Measurements from ENCODE around the gene ZNF135. TPM values are rescaled to one million over a fixed set of nuclear protein-coding genes. Genes with fewer than 3 reads are reported as not detected.

The ZNF135 gene
- polyA plus RNA-seq, 4 donors: 0.67 to 6.2 (median 1.4) TPM

GRCh38 chr19:58091251-58091995 lies 32.3 kb downstream of the ZNF135 start:
- Histone ChIP-seq H3K4me3 (ENCODE audit: low read depth in 1 of 3, low read length in 3 of 3) (no peak overlapping the region), H3K36me3 (ENCODE audit: control insufficient read depth in 3 of 3, insufficient read depth in 2 of 3, low read depth in 1 of 3, low read length in 3 of 3) (peaks cover 0 to 61% (median 0%) of the 10 kb centered on the region in 3 donors), H3K27me3 (ENCODE audit: control insufficient read depth in 3 of 3, insufficient read depth in 3 of 3, low read length in 3 of 3) (no peaks in the 10 kb centered on the region), H3K4me1 (ENCODE audit: control insufficient read depth in 3 of 3, insufficient read depth in 2 of 3, low read depth in 1 of 3, low read length in 2 of 3) (no peaks in the 10 kb centered on the region), H3K27ac (ENCODE audit: low read depth in 1 of 3, low read length in 2 of 3) (no peak overlapping the region), H3K9me3 (ENCODE audit: control insufficient read depth in 2 of 2, insufficient read depth in 1 of 2, low read depth in 1 of 2, low read length in 1 of 2) (peaks cover 11 to 89% of the 10 kb centered on the region in 2 donors)
- DNase-seq: peak in 1 of 2 donors; percentile 28
- 75 to 82% (median 77%) methylated on average over 11 of the region's 11 CpGs for WGBS, 3 donors
- no peak for FAIRE-seq

- Histone ChIP-seq H3K4me1 (ENCODE audit: control insufficient read depth in 3 of 3, insufficient read depth in 2 of 3, low read depth in 1 of 3, low read length in 2 of 3) (peaks cover 0 to 4% (median 0%) of the 10 kb centered on the region in 3 donors), H3K27me3 (ENCODE audit: control insufficient read depth in 3 of 3, insufficient read depth in 3 of 3, low read length in 3 of 3) (no peaks in the 10 kb centered on the region), H3K9me3 (ENCODE audit: control insufficient read depth in 2 of 2, insufficient read depth in 1 of 2, low read depth in 1 of 2, low read length in 1 of 2) (peaks cover 11 to 82% of the 10 kb centered on the region in 2 donors), H3K36me3 (ENCODE audit: control insufficient read depth in 3 of 3, insufficient read depth in 2 of 3, low read depth in 1 of 3, low read length in 3 of 3) (peaks cover 0 to 47% (median 0%) of the 10 kb centered on the region in 3 donors), H3K4me3 (ENCODE audit: low read depth in 1 of 3, low read length in 3 of 3) (no peak overlapping the region), H3K27ac (ENCODE audit: low read depth in 1 of 3, low read length in 2 of 3) (no peak overlapping the region)
- FAIRE-seq (no peak), DNase-seq (no peak)
- 84 to 93% (median 90%) methylated on average over 7 of the region's 7 CpGs for WGBS, 3 donors
These were observed 34.0 kb downstream of the ZNF135 start for GRCh38 chr19:58093071-58093470.

- FAIRE-seq (no peak), DNase-seq (no peak)
- 92 to 99% (median 94%) methylated on average over 9 to 10 of the region's 10 CpGs for WGBS, 3 donors
- Histone ChIP-seq H3K27ac (ENCODE audit: low read depth in 1 of 3, low read length in 2 of 3) (no peak overlapping the region), H3K27me3 (ENCODE audit: control insufficient read depth in 3 of 3, insufficient read depth in 3 of 3, low read length in 3 of 3) (no peaks in the 10 kb centered on the region), H3K4me1 (ENCODE audit: control insufficient read depth in 3 of 3, insufficient read depth in 2 of 3, low read depth in 1 of 3, low read length in 2 of 3) (peaks cover 0 to 4% (median 0%) of the 10 kb centered on the region in 3 donors), H3K4me3 (ENCODE audit: low read depth in 1 of 3, low read length in 3 of 3) (no peak overlapping the region), H3K36me3 (ENCODE audit: control insufficient read depth in 3 of 3, insufficient read depth in 2 of 3, low read depth in 1 of 3, low read length in 3 of 3) (peaks cover 0 to 33% (median 0%) of the 10 kb centered on the region in 3 donors), H3K9me3 (ENCODE audit: control insufficient read depth in 2 of 2, insufficient read depth in 1 of 2, low read depth in 1 of 2, low read length in 1 of 2) (peaks cover 10 to 67% of the 10 kb centered on the region in 2 donors)
These were observed 36.2 kb downstream of the ZNF135 start for GRCh38 chr19:58095328-58095727.

GRCh38 chr19:58096884-58097283 lies 37.8 kb downstream of the ZNF135 start:
- Histone ChIP-seq H3K27me3 (ENCODE audit: control insufficient read depth in 3 of 3, insufficient read depth in 3 of 3, low read length in 3 of 3) (no peaks in the 10 kb centered on the region), H3K9me3 (ENCODE audit: control insufficient read depth in 2 of 2, insufficient read depth in 1 of 2, low read depth in 1 of 2, low read length in 1 of 2) (peaks cover 8 to 64% of the 10 kb centered on the region in 2 donors), H3K4me1 (ENCODE audit: control insufficient read depth in 3 of 3, insufficient read depth in 2 of 3, low read depth in 1 of 3, low read length in 2 of 3) (peaks cover 0 to 4% (median 0%) of the 10 kb centered on the region in 3 donors), H3K27ac (ENCODE audit: low read depth in 1 of 3, low read length in 2 of 3) (no peak overlapping the region), H3K36me3 (ENCODE audit: control insufficient read depth in 3 of 3, insufficient read depth in 2 of 3, low read depth in 1 of 3, low read length in 3 of 3) (peaks cover 0 to 27% (median 0%) of the 10 kb centered on the region in 3 donors), H3K4me3 (ENCODE audit: low read depth in 1 of 3, low read length in 3 of 3) (peak overlapping the region in 1 of 3 donors; percentile 100)
- 87 to 98% (median 90%) methylated on average over 13 of the region's 13 CpGs for WGBS, 3 donors
- no peak for DNase-seq
- no peak for FAIRE-seq

- Histone ChIP-seq H3K9me3 (ENCODE audit: control insufficient read depth in 2 of 2, insufficient read depth in 1 of 2, low read depth in 1 of 2, low read length in 1 of 2) (peaks cover 8 to 65% of the 10 kb centered on the region in 2 donors), H3K36me3 (ENCODE audit: control insufficient read depth in 3 of 3, insufficient read depth in 2 of 3, low read depth in 1 of 3, low read length in 3 of 3) (peaks cover 0 to 25% (median 0%) of the 10 kb centered on the region in 3 donors), H3K4me3 (ENCODE audit: low read depth in 1 of 3, low read length in 3 of 3) (peak overlapping the region; percentile 66 to 100 (median 78)), H3K4me1 (ENCODE audit: control insufficient read depth in 3 of 3, insufficient read depth in 2 of 3, low read depth in 1 of 3, low read length in 2 of 3) (peaks cover 0 to 4% (median 0%) of the 10 kb centered on the region in 3 donors), H3K27me3 (ENCODE audit: control insufficient read depth in 3 of 3, insufficient read depth in 3 of 3, low read length in 3 of 3) (no peaks in the 10 kb centered on the region), H3K27ac (ENCODE audit: low read depth in 1 of 3, low read length in 2 of 3) (peak overlapping the region in 1 of 3 donors; percentile 39)
- 45 to 65% (median 51%) methylated on average over 7 to 8 of the region's 8 CpGs for WGBS, 3 donors
- no peak for FAIRE-seq
- no peak for DNase-seq
These were observed 38.3 kb downstream of the ZNF135 start for GRCh38 chr19:58097349-58097748.

GRCh38 chr19:58097781-58098681 lies 38.9 kb downstream of the ZNF135 start, which contains the start of gene ZSCAN18:
Gene ZSCAN18, minus strand, starts transcription at chr19:58098231. Its CDS starts 7,964 bp downstream, at chr19:58090267.
- H3K4me1 ChIP-seq (ENCODE audit: control insufficient read depth in 3 of 3, insufficient read depth in 2 of 3, low read depth in 1 of 3, low read length in 2 of 3): peaks cover 0 to 4% (median 0%) of the 10 kb centered on the region in 3 donors
- H3K27ac ChIP-seq (ENCODE audit: low read depth in 1 of 3, low read length in 2 of 3): peak within 1 kb of the TSS; percentile 69 to 100 (median 96)
- 1 to 2% (median 1%) methylated on average over 62 to 67 of the region's 67 CpGs for whole genome bisulfite sequencing, 3 donors
- no peaks in the 10 kb centered on the region for H3K27me3 ChIP-seq (ENCODE audit: control insufficient read depth in 3 of 3, insufficient read depth in 3 of 3, low read length in 3 of 3)
- H3K36me3 ChIP-seq (ENCODE audit: control insufficient read depth in 3 of 3, insufficient read depth in 2 of 3, low read depth in 1 of 3, low read length in 3 of 3): peaks cover 0 to 24% (median 0%) of the 10 kb centered on the region in 3 donors
- FAIRE-seq: no peak
- H3K4me3 ChIP-seq (ENCODE audit: low read depth in 1 of 3, low read length in 3 of 3): peak within 1 kb of the TSS; percentile 66 to 100 (median 78)
- H3K9me3 ChIP-seq (ENCODE audit: control insufficient read depth in 2 of 2, insufficient read depth in 1 of 2, low read depth in 1 of 2, low read length in 1 of 2): peaks cover 8 to 66% of the 10 kb centered on the region in 2 donors
- DNase-seq: peak; percentile 95 to 98

GRCh38 chr19:58098682-58098998 lies 39.6 kb downstream of the ZNF135 start:
- peak overlapping the region; percentile 69 to 100 (median 96) for H3K27ac ChIP-seq (ENCODE audit: low read depth in 1 of 3, low read length in 2 of 3)
- WGBS, 3 donors: 12 to 24% (median 20%) methylated on average over 2 of the region's 2 CpGs
- DNase-seq: no peak
- peak overlapping the region; percentile 56 to 100 (median 78) for H3K4me3 ChIP-seq (ENCODE audit: low read depth in 1 of 3, low read length in 3 of 3)
- H3K9me3 ChIP-seq (ENCODE audit: control insufficient read depth in 2 of 2, insufficient read depth in 1 of 2, low read depth in 1 of 2, low read length in 1 of 2): peaks cover 6 to 63% of the 10 kb centered on the region in 2 donors
- H3K36me3 ChIP-seq (ENCODE audit: control insufficient read depth in 3 of 3, insufficient read depth in 2 of 3, low read depth in 1 of 3, low read length in 3 of 3): peaks cover 0 to 18% (median 0%) of the 10 kb centered on the region in 3 donors
- no peak for FAIRE-seq
- no peaks in the 10 kb centered on the region for H3K27me3 ChIP-seq (ENCODE audit: control insufficient read depth in 3 of 3, insufficient read depth in 3 of 3, low read length in 3 of 3)
- peaks cover 0 to 4% (median 0%) of the 10 kb centered on the region in 3 donors for H3K4me1 ChIP-seq (ENCODE audit: control insufficient read depth in 3 of 3, insufficient read depth in 2 of 3, low read depth in 1 of 3, low read length in 2 of 3)
